Esophagus (tissue), 2 donors: ENCODE data around the gene VSIR. TPM values are rescaled to one million over a fixed set of nuclear protein-coding genes. Genes with fewer than 3 reads are reported as not detected.
A peak's percentile ranks its signal among the peaks of the same experiment; 100 is the strongest.

Source experiments
- H3K27ac ChIP-seq, 2 donors: one replicate each; pipeline ENCODE4 v1.5.1; 2013; ENCODE audit warnings: low read depth in 2 of 2, mild to moderate bottlenecking in 2 of 2, inconsistent platforms in 1 of 2, low read length in 1 of 2, moderate library complexity in 1 of 2
- H3K27me3 ChIP-seq, 2 donors: one replicate each; pipeline ENCODE4 v1.6.1; 2013; ENCODE audit warnings: low read length in 2 of 2, control low read depth in 1 of 2, mild to moderate bottlenecking in 1 of 2; ENCODE audit not compliant: insufficient read depth in 2 of 2, control insufficient read depth in 1 of 2
- H3K36me3 ChIP-seq, 2 donors: one replicate each; pipeline ENCODE4 v1.6.1; 2013; ENCODE audit warnings: low read length in 1 of 2; ENCODE audit not compliant: control insufficient read depth in 2 of 2, insufficient read depth in 2 of 2
- H3K4me1 ChIP-seq, 2 donors: one replicate each; pipeline ENCODE4 v1.6.1; 2013; ENCODE audit warnings: low read length in 1 of 2; ENCODE audit not compliant: control insufficient read depth in 2 of 2, insufficient read depth in 2 of 2
- H3K4me3 ChIP-seq, 2 donors: one replicate each; pipeline ENCODE4 v1.5.1; 2013; ENCODE audit warnings: low read length in 2 of 2, mild to moderate bottlenecking in 2 of 2, low read depth in 1 of 2, moderate library complexity in 1 of 2
- H3K9me3 ChIP-seq, 2 donors: one replicate each; pipeline ENCODE4 v1.6.1; 2013; ENCODE audit warnings: mild to moderate bottlenecking in 2 of 2, low read depth in 1 of 2, low read length in 1 of 2, moderate library complexity in 1 of 2; ENCODE audit not compliant: control insufficient read depth in 2 of 2, insufficient read depth in 1 of 2
- WGBS, 2 donors: extraction: QIAGEN DNeasy Blood & Tissue Kit; methylation state at CpG; one replicate each; pipeline ENCODE4 v1.1.7; 2013; 5-methylcytosine and 5-hydroxymethylcytosine counted together
- polyA plus RNA-seq, 2 donors: library from polyadenylated mRNA; stranded (reverse); fragments of 200-250 nt; gene quantifications; one replicate each; pipeline ENCODE4 v1.2.3, GENCODE V29; 2013
- donor health status: healthy with polysubstance abuse.
- donor health status: Bipolar disorder and iron deficiency.

Gene VSIR
- polyA plus RNA-seq, 2 donors, result 26.6 to 41.9 TPM

GRCh38 chr10:71774916-71775702, 1.8 kb upstream of the VSIR start:
- no peak overlapping the region for H3K4me3 ChIP-seq
- H3K9me3 ChIP-seq, result no peaks in the 10 kb centered on the region
- WGBS, 2 donors, result 61 to 84% methylated on average over 3 of the region's 3 CpGs
- H3K27ac ChIP-seq, result no peak overlapping the region
- H3K27me3 ChIP-seq, result no peaks in the 10 kb centered on the region
- H3K36me3 ChIP-seq, result no peaks in the 10 kb centered on the region
- H3K4me1 ChIP-seq, result peaks cover 12 to 28% of the 10 kb centered on the region in 2 donors

DNA sequence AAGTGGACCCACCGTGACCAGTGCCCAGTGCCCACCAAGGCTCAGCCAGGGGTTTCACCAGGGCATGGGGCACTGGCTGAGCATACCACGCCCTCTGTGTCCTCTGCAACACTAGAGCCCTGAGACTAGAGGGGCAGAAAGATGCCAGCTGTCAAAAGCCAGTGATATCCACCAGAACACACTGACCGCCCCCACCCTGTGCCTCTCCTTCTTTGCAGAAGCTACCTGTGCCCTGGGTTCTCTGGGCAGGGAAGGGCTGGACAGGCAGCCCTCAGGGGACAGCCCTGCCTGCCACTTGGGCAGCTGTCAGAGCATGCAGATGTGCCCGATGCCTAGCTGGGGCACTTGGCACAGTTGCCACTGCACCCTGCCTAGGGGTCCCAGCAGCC, 494 bp downstream of the VSIR start:
- Histone ChIP-seq H3K27ac (peak overlapping the region; percentile 97), H3K36me3 (peaks cover 0 to 3% of the 10 kb centered on the region in 2 donors), H3K9me3 (no peaks in the 10 kb centered on the region), H3K27me3 (no peaks in the 10 kb centered on the region), H3K4me1 (peaks cover 16 to 33% of the 10 kb centered on the region in 2 donors), H3K4me3 (peak overlapping the region; percentile 79 to 88)
- whole genome bisulfite sequencing, 2 donors, result 11 to 26% methylated on average over 4 of the region's 4 CpGs

- Histone ChIP-seq H3K27ac (peak overlapping the region; percentile 97), H3K9me3 (no peaks in the 10 kb centered on the region), H3K27me3 (no peaks in the 10 kb centered on the region), H3K4me1 (peaks cover 21 to 41% of the 10 kb centered on the region in 2 donors), H3K36me3 (peaks cover 0 to 3% of the 10 kb centered on the region in 2 donors), H3K4me3 (peak overlapping the region; percentile 79 to 88)
- 5 to 28% methylated on average over 2 of the region's 2 CpGs for WGBS, 2 donors
These were observed 1.3 kb downstream of the VSIR start for GRCh38 chr10:71771821-71772617.

- Histone ChIP-seq H3K27me3 (no peaks in the 10 kb centered on the region), H3K4me3 (peak overlapping the region; percentile 79 to 88), H3K27ac (peak overlapping the region; percentile 97), H3K36me3 (peaks cover 0 to 3% of the 10 kb centered on the region in 2 donors), H3K9me3 (no peaks in the 10 kb centered on the region), H3K4me1 (peaks cover 21 to 48% of the 10 kb centered on the region in 2 donors)
- 35 to 53% methylated on average over 2 of the region's 2 CpGs for WGBS, 2 donors
These were observed 2.1 kb downstream of the VSIR start for GRCh38 chr10:71771204-71771603.

GRCh38 chr10:71770789-71771188, 2.5 kb downstream of the VSIR start:
- peaks cover 0 to 5% of the 10 kb centered on the region in 2 donors for H3K36me3 ChIP-seq
- no peaks in the 10 kb centered on the region for H3K9me3 ChIP-seq
- 85 to 86% methylated on average over 3 of the region's 3 CpGs for WGBS, 2 donors
- H3K4me1 ChIP-seq, result peaks cover 21 to 52% of the 10 kb centered on the region in 2 donors
- H3K27ac ChIP-seq, result peak overlapping the region; percentile 97
- peak overlapping the region in 1 of 2 donors; percentile 3 for H3K4me3 ChIP-seq
- no peaks in the 10 kb centered on the region for H3K27me3 ChIP-seq

GRCh38 chr10:71770255-71770654, 3.1 kb downstream of the VSIR start:
- no peaks in the 10 kb centered on the region for H3K27me3 ChIP-seq
- WGBS, 2 donors, result 73 to 85% methylated on average over 3 of the region's 3 CpGs
- peaks cover 24 to 57% of the 10 kb centered on the region in 2 donors for H3K4me1 ChIP-seq
- H3K36me3 ChIP-seq, result peaks cover 0 to 6% of the 10 kb centered on the region in 2 donors
- no peaks in the 10 kb centered on the region for H3K9me3 ChIP-seq
- H3K4me3 ChIP-seq, result no peak overlapping the region
- peak overlapping the region; percentile 97 for H3K27ac ChIP-seq

DNA sequence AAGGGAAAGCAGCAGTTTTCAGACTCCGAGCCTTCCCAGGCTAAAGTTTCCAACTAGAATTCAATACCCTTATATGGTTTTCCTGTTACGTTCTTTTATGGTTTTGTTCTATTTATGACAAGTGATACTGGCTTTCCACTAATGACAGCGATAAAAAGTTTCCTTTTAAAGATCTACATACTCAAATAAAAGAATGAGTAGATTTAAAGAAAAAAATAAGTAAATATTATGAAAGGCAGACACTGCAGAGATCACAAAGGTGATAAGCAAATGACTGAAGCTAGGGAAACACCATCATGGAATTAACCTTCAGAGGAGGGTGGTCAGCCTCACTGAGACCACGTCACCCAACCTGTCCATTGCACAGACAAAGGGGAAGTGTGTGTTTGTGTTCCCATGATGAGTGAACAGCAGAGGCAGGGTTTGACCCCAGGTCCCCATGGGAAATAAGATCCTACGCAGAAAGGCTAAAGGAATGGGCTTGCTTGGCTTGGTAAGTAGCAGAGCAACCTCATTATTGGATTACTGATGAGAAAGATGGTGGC, 4.0 kb downstream of the VSIR start:
- 36 to 40% methylated on average over 5 of the region's 5 CpGs for WGBS, 2 donors

DNA sequence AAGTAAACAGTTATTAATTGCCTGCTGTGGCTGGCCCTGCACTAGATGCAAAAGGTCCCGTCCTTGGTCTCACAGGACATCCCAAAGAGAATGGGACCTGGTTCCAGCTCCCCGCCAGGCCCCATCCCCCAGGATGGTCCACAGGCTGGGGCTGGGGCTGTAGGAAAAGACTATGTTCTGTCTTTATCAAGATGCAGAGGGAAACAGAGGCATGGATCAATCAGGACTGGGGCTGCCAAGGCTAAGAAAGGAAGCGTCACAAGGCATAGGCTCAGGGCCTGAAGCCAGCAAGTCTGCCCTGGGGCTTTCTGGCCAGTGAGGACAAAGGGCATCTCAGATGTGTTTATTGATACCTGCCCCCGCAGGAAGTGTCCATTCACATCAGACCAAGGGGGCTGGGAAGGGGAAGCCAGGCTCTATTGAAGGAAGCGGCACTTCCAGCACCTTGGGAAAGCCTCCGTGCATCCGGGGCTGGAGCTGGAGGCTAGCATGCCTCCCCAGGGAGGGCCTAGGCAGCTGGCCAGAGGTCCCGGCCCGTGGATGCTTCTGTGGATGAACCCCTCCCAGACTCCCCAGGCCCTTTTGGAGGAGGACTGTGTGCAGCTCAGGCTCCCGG, 5.8 kb downstream of the VSIR start:
- Histone ChIP-seq H3K9me3 (no peaks in the 10 kb centered on the region), H3K27me3 (no peaks in the 10 kb centered on the region), H3K4me1 (peaks cover 30 to 56% of the 10 kb centered on the region in 2 donors), H3K4me3 (no peak overlapping the region), H3K27ac (peak overlapping the region; percentile 97), H3K36me3 (peaks cover 0 to 6% of the 10 kb centered on the region in 2 donors)
- WGBS, 2 donors, result 35 to 46% methylated on average over 10 of the region's 10 CpGs

More for the DNA sequence above, 4.0 kb downstream of the VSIR start:
- Histone ChIP-seq H3K9me3 (no peaks in the 10 kb centered on the region), H3K27me3 (no peaks in the 10 kb centered on the region), H3K27ac (peak overlapping the region; percentile 97), H3K4me3 (no peak overlapping the region), H3K4me1 (peaks cover 29 to 64% of the 10 kb centered on the region in 2 donors), H3K36me3 (peaks cover 0 to 6% of the 10 kb centered on the region in 2 donors)
